HL-60 (cell line): ENCODE measurements around the gene SLC52A3.

ENCODE experiments used
- DNase-seq, 2 experiments: peaks; one replicate each; pipeline ENCODE4 v3.0.0-alpha.2; 2010 to 2020; ENCODE audit warnings: low read depth in 1 of 2, low spot score in 1 of 2
- H3K27ac ChIP-seq: fragments of 250-450 bp; sonication (Bioruptor Pico); replicated peaks from 2 replicates; pipeline ENCODE4 v1.5.1; 2020; ENCODE audit warnings: mild to moderate bottlenecking, moderate library complexity
- H3K27me3 ChIP-seq: fragments of 250-450 bp; sonication (Bioruptor Pico); 2 replicates; pipeline ENCODE4 v1.5.1; 2021; ENCODE audit warnings: mild to moderate bottlenecking, moderate library complexity; ENCODE audit not compliant: insufficient read depth, poor library complexity, severe bottlenecking
- H3K4me3 ChIP-seq: replicated peaks from 2 replicates; pipeline ENCODE4 v1.5.1; 2011; ENCODE audit warnings: mild to moderate bottlenecking, control low read depth, low read length; ENCODE audit not compliant: insufficient read depth
- CTCF ChIP-seq: IDR thresholded peaks from one replicate; pipeline ENCODE4 v1.5.1; 2011; ENCODE audit warnings: low read length, control low read depth, inconsistent platforms; ENCODE audit not compliant: insufficient read depth
- GABPA ChIP-seq: IDR thresholded peaks from 2 replicates; pipeline ENCODE4 v1.6.1; 2012; ENCODE audit warnings: low read depth
- POLR2AphosphoS5 ChIP-seq: IDR thresholded peaks from 2 replicates; pipeline ENCODE4 v1.6.1; 2012; ENCODE audit warnings: low read depth
- REST ChIP-seq: IDR thresholded peaks from 2 replicates; pipeline ENCODE4 v1.6.1; 2012; ENCODE audit warnings: low read depth; ENCODE audit not compliant: insufficient replicate concordance
- SPI1 ChIP-seq: IDR thresholded peaks from 2 replicates; pipeline ENCODE4 v1.6.1; 2012; ENCODE audit warnings: low read depth, mild to moderate bottlenecking, borderline replicate concordance

SLC52A3 gene

GRCh38 chr20:723756-724155 lies 44.5 kb downstream of the SLC52A3 start:
- TF ChIP-seq CTCF = no peak
- TF ChIP-seq POLR2AphosphoS5 = no peak
- no peak for TF ChIP-seq REST
- TF ChIP-seq SPI1 = no peak
- TF ChIP-seq GABPA = no peak
- DNase-seq = no peak
- H3K4me3 ChIP-seq = no peak overlapping the region
- H3K27ac ChIP-seq = no peak overlapping the region
- H3K27me3 ChIP-seq = peaks cover 13% of the 10 kb centered on the region

GRCh38 chr20:722822-723644 lies 45.3 kb downstream of the SLC52A3 start:
- no peak for DNase-seq
- peaks cover 7% of the 10 kb centered on the region for H3K27me3 ChIP-seq
- H3K4me3 ChIP-seq = no peak overlapping the region
- no peak overlapping the region for H3K27ac ChIP-seq
- TF ChIP-seq GABPA (no peak), CTCF (no peak)

- Histone ChIP-seq H3K4me3 (no peak overlapping the region), H3K27me3 (peaks cover 7% of the 10 kb centered on the region), H3K27ac (no peak overlapping the region)
- TF ChIP-seq CTCF (no peak), GABPA (no peak)
- no peak for DNase-seq
Observed at GRCh38 chr20:721876-722275, 46.4 kb downstream of the SLC52A3 start.

GRCh38 chr20:719816-720215 lies 48.5 kb downstream of the SLC52A3 start:
- TF ChIP-seq REST (no peak), CTCF (no peak), POLR2AphosphoS5 (no peak), GABPA (no peak), SPI1 (no peak)
- no peak for DNase-seq
- Histone ChIP-seq H3K27ac (no peak overlapping the region), H3K27me3 (no peaks in the 10 kb centered on the region), H3K4me3 (no peak overlapping the region)
